Transverse colon (tissue), 4 donors: ENCODE results near the gene PIK3CB. TPM values are rescaled to one million over a fixed set of nuclear protein-coding genes. Genes with fewer than 3 reads are reported as not detected.

ENCODE experiments used
- DNase-seq: peaks from one replicate; pipeline ENCODE4 v3.0.0-alpha.2; 2019
- H3K27ac ChIP-seq, 4 donors: fragments of 200-600 bp; sonication (generic); 2 replicates each; pipeline ENCODE4 v1.5.1; 2016 to 2018; ENCODE audit warnings: inconsistent platforms in 4 of 4
- H3K27me3 ChIP-seq: fragments of 200-600 bp; sonication (generic); 2 replicates; pipeline ENCODE4 v1.5.1; 2017; ENCODE audit warnings: inconsistent platforms
- H3K36me3 ChIP-seq, 4 donors: fragments of 200-600 bp; sonication (generic); 2 replicates each; pipeline ENCODE4 v1.5.1; 2017 to 2019; ENCODE audit warnings: inconsistent platforms in 4 of 4
- H3K4me1 ChIP-seq, 4 donors: fragments of 200-600 bp; sonication (generic); 2 replicates each; pipeline ENCODE4 v1.5.1; 2017 to 2020; ENCODE audit warnings: inconsistent platforms in 4 of 4
- H3K4me3 ChIP-seq, 4 donors: fragments of 200-600 bp; sonication (generic); 1 replicate in 1 of 4; 2 replicates in 3 of 4; pipeline versions ENCODE4 v1.5.1 to v1.6.1; 2017 to 2019; ENCODE audit warnings: inconsistent platforms in 4 of 4
- H3K9me3 ChIP-seq, 2 donors: fragments of 200-600 bp; sonication (generic); 2 replicates each; pipeline ENCODE4 v1.5.1; 2017 to 2019; ENCODE audit warnings: inconsistent platforms in 2 of 2
- CTCF ChIP-seq, 5 experiments: fragments of 200-600 bp in 3 of 5; fragments of 450-650 bp in 2 of 5; sonication (generic) in 3 of 5; IDR thresholded peaks; 1 replicate in 2 of 5; 2 replicates in 3 of 5; pipeline ENCODE4 v1.5.1; 2016 to 2017; ENCODE audit warnings: antibody characterized with exemption in 5 of 5, inconsistent platforms in 3 of 5, mild to moderate bottlenecking in 2 of 5, moderate library complexity in 1 of 5
- EP300 ChIP-seq: sonication (generic); formaldehyde crosslinking; IDR thresholded peaks from one replicate; pipeline ENCODE4 v1.6.1; 2017; ENCODE audit warnings: antibody characterized with exemption, low read depth
- POLR2A ChIP-seq: fragments of 450-650 bp; IDR thresholded peaks from one replicate; pipeline ENCODE4 v1.6.1; 2016; ENCODE audit warnings: antibody characterized with exemption, mild to moderate bottlenecking, moderate library complexity
- POLR2AphosphoS5 ChIP-seq, 3 donors: sonication (generic); formaldehyde crosslinking; IDR thresholded peaks; one replicate each; pipeline ENCODE4 v1.6.1; 2016; ENCODE audit warnings: antibody characterized with exemption in 3 of 3
- WGBS, 2 donors: methylation state at CpG; one replicate each; pipeline ENCODE4 v1.1.5; 2018; ENCODE audit warnings: low coverage in 1 of 2; 5-methylcytosine and 5-hydroxymethylcytosine counted together
- in situ Hi-C, 4 donors: fragments of 200-750 bp; cut with MboI; loops; one replicate each; pipeline versions ENCODE4 v1.15.0 to v1.15.1; 2017; ENCODE audit warnings: low sequenced_read_pairs in 3 of 4, low pct_ligation_motif_present in 1 of 4, low pct_unique_long_range_greater_than_20kb in 1 of 4
- intact Hi-C: fragments of 100-400 bp; cut with DNase I; formaldehyde crosslinking; loops from one replicate; pipeline ENCODE4 v1.15.1; 2023; ENCODE audit warnings: low total_unique reads
- total RNA-seq, 4 donors: library from RNA; depleted of rRNA; stranded (reverse); fragments of >200 nt; gene quantifications; one replicate each; pipeline ENCODE4 v1.1.0, GENCODE V29; 2016

Gene PIK3CB
- total RNA-seq, 4 donors from 2014 or later = 52.4 to 98.4 (median 76.0) TPM

GRCh38 chr3:138642226-138642926 is 192.4 kb downstream of the PIK3CB start:
- no peak for DNase-seq
- 82 to 100% methylated on average over 2 to 4 of the region's 4 CpGs for WGBS, 2 donors
- TF ChIP-seq POLR2AphosphoS5 (IDR thresholded peaks at IDR 0.05) = no peak
- TF ChIP-seq EP300 = no peak
- TF ChIP-seq POLR2A = no peak
- TF ChIP-seq CTCF (IDR thresholded peaks at IDR 0.05) = no peak
- H3K4me1 ChIP-seq = no peaks in the 10 kb centered on the region
- in situ Hi-C loops (no loop called here), intact Hi-C loops (no loop called here)
- H3K4me3 ChIP-seq = no peak overlapping the region
- no peaks in the 10 kb centered on the region for H3K27me3 ChIP-seq
- H3K9me3 ChIP-seq = peaks cover 28 to 41% of the 10 kb centered on the region in 2 donors
- H3K36me3 ChIP-seq = no peaks in the 10 kb centered on the region
- no peak overlapping the region for H3K27ac ChIP-seq

- intact Hi-C loops (no loop called here), in situ Hi-C loops (no loop called here)
- Histone ChIP-seq H3K27ac (no peak overlapping the region), H3K4me1 (no peaks in the 10 kb centered on the region), H3K36me3 (no peaks in the 10 kb centered on the region), H3K9me3 (peaks cover 21 to 26% of the 10 kb centered on the region in 2 donors), H3K27me3 (no peaks in the 10 kb centered on the region), H3K4me3 (no peak overlapping the region)
- WGBS, 2 donors = 60 to 69% methylated on average over 3 to 4 of the region's 4 CpGs
- no peak for DNase-seq
- TF ChIP-seq EP300 (no peak), POLR2A (no peak), POLR2AphosphoS5 (IDR thresholded peaks at IDR 0.05) (no peak), CTCF (IDR thresholded peaks at IDR 0.05) (no peak)
Measured at GRCh38 chr3:138640537-138640936, 194.2 kb downstream of the PIK3CB start.

GRCh38 chr3:138638641-138639040 is 196.1 kb downstream of the PIK3CB start:
- Histone ChIP-seq H3K4me1 (no peaks in the 10 kb centered on the region), H3K36me3 (no peaks in the 10 kb centered on the region), H3K4me3 (no peak overlapping the region), H3K9me3 (peaks cover 8 to 15% of the 10 kb centered on the region in 2 donors), H3K27ac (no peak overlapping the region), H3K27me3 (no peaks in the 10 kb centered on the region)
- intact Hi-C loops (no loop called here), in situ Hi-C loops (no loop called here)
- TF ChIP-seq POLR2AphosphoS5 (IDR thresholded peaks at IDR 0.05) (no peak), EP300 (no peak), CTCF (IDR thresholded peaks at IDR 0.05) (no peak), POLR2A (no peak)
- no peak for DNase-seq
- WGBS, 2 donors = 67% methylated on average over 2 of the region's 2 CpGs; no CpG with 5 or more reads in 1 of the 2 donors

- H3K4me1 ChIP-seq = no peaks in the 10 kb centered on the region
- TF ChIP-seq CTCF (IDR thresholded peaks at IDR 0.05) (no peak), EP300 (no peak), POLR2A (no peak), POLR2AphosphoS5 (IDR thresholded peaks at IDR 0.05) (no peak)
- intact Hi-C loops (no loop called here), in situ Hi-C loops (no loop called here)
- H3K27ac ChIP-seq = no peak overlapping the region
- no peak overlapping the region for H3K4me3 ChIP-seq
- DNase-seq = no peak
- 87% methylated on average over 6 of the region's 6 CpGs for WGBS, 2 donors
- no peaks in the 10 kb centered on the region for H3K36me3 ChIP-seq
- H3K9me3 ChIP-seq = no peaks in the 10 kb centered on the region
- H3K27me3 ChIP-seq = no peaks in the 10 kb centered on the region
Measured at GRCh38 chr3:138629526-138629925, 205.2 kb downstream of the PIK3CB start.
